ENCODE results near the gene NDOR1. TPM values are rescaled to one million over a fixed set of nuclear protein-coding genes. Genes with fewer than 3 reads are reported as not detected.

NDOR1 gene
- polyA plus RNA-seq, 2 of the 4 experiments (the other 2 are of a cell fraction): 5.6 to 19.5 TPM

- DNase-seq (ENCODE audit: low read depth in 1 of 2, low spot score in 1 of 2) (peak in 1 of 2 experiments; percentile 78), FAIRE-seq (no peak), ATAC-seq (peak; percentile 20 to 49; a peak in 4 of 6 replicates)
- H3K27ac ChIP-seq: peak overlapping the region; percentile 54 to 85
- peaks cover 35% of the 10 kb centered on the region for H3K4me1 ChIP-seq
- H3K9me3 ChIP-seq: no peaks in the 10 kb centered on the region
- WGBS (ENCODE audit: missing lambda C conversion rate): 61% methylated on average over 15 of the region's 26 CpGs
- H3K4me3 ChIP-seq: peak overlapping the region; percentile 38
- ChIA-PET CTCF (interaction anchor here (0.7 to 7.4 kb wide), 12 partner anchors 8 to 96 kb away, joined by 3 to 57 read pairs (median 4); partner anchors contain the start of genes LRRC26, RNF224, SSNA1 and TMEM210), POLR2A (interaction anchor here (0.6 to 2.1 kb wide), 7 partner anchors 13 to 78 kb away, joined by 3 to 9 read pairs (median 4); partner anchors contain the start of genes RNF224, TPRN and TUBB4B)
- H3K4me2 ChIP-seq: peak overlapping the region; percentile 76
- TF ChIP-seq RARB (CRISPR knock-in tag; IDR thresholded peaks at IDR 0.05) (no peak), MAX (IDR thresholded peaks at IDR 0.05) (no peak), RCOR1 (IDR thresholded peaks at IDR 0.05; ENCODE audit: low read depth, low read length) (no peak), HDAC2 (IDR thresholded peaks at IDR 0.05) (no peak), FOSL2 (IDR thresholded peaks at IDR 0.05) (no peak), FOSL2 (CRISPR knock-in tag; IDR thresholded peaks at IDR 0.05) (no peak), CBX2 (IDR thresholded peaks at IDR 0.05; ENCODE audit: borderline replicate concordance, low read depth) (no peak), KDM1A (IDR thresholded peaks at IDR 0.05; ENCODE audit: low read depth) (no peak), GATA3 (IDR thresholded peaks at IDR 0.05; ENCODE audit: borderline replicate concordance) (no peak), JUN (IDR thresholded peaks at IDR 0.05) (no peak), POLR2A (IDR thresholded peaks at IDR 0.05; ENCODE audit: low read length) (peak; percentile 19; the same call in 1 of the 2 replicates), CHD2 (IDR thresholded peaks at IDR 0.05; ENCODE audit: low read length, partially characterized antibody) (peak; percentile 46)
These were observed 42.2 kb upstream of the NDOR1 start for GRCh38 chr9:137163365-137163715.

- Histone ChIP-seq H3K4me1 (peaks cover 38% of the 10 kb centered on the region), H3K4me3 (no peak overlapping the region), H3K9me3 (no peaks in the 10 kb centered on the region), H3K27ac (no peak overlapping the region; a peak in 1 of 6 replicates), H3K4me2 (peak overlapping the region; percentile 76; the same call in 2 of the 3 replicates)
- ATAC-seq: no peak
- no peak for FAIRE-seq
- DNase-seq (ENCODE audit: low read depth in 1 of 2, low spot score in 1 of 2): no peak
- ChIA-PET CTCF (interaction anchor here (0.6 to 7.4 kb wide), 7 partner anchors 7 to 73 kb away, joined by 3 to 57 read pairs (median 6); partner anchors contain the start of genes LRRC26, RNF224, SSNA1 and TMEM210), POLR2A (interaction anchor here (1.0 kb wide), 1 partner anchor 41 kb away, joined by 4 read pairs; no protein-coding TSS in a partner anchor)
- WGBS (ENCODE audit: missing lambda C conversion rate): 88% methylated on average over 13 of the region's 22 CpGs
- no peak for TF ChIP-seq ZSCAN20 (CRISPR knock-in tag; IDR thresholded peaks at IDR 0.05)
- TF ChIP-seq REST (IDR thresholded peaks at IDR 0.05): no peak
- TF ChIP-seq NPAS2 (CRISPR knock-in tag; IDR thresholded peaks at IDR 0.05; ENCODE audit: borderline replicate concordance): no peak
- no peak for TF ChIP-seq ZC3H11A (IDR thresholded peaks at IDR 0.05)
- no peak for TF ChIP-seq CTCF (IDR thresholded peaks at IDR 0.05)
- no peak for TF ChIP-seq HOXB5 (CRISPR knock-in tag; IDR thresholded peaks at IDR 0.05)
- TF ChIP-seq JUN (IDR thresholded peaks at IDR 0.05): no peak
- TF ChIP-seq HES2 (IDR thresholded peaks at IDR 0.05): no peak
These were observed 41.7 kb upstream of the NDOR1 start for GRCh38 chr9:137163805-137164204.
